HG03571 (cell line): Measurements from ENCODE around the gene LRP1B.
A peak's percentile ranks its signal among the peaks of the same experiment; 100 is the strongest.

Experiments
- ATAC-seq: cut with Tn5 transposase; IDR thresholded peaks from one replicate; pipeline ENCODE4 v1.9.1; 2021; ENCODE audit not compliant: unreplicated experiment

LRP1B gene

DNA sequence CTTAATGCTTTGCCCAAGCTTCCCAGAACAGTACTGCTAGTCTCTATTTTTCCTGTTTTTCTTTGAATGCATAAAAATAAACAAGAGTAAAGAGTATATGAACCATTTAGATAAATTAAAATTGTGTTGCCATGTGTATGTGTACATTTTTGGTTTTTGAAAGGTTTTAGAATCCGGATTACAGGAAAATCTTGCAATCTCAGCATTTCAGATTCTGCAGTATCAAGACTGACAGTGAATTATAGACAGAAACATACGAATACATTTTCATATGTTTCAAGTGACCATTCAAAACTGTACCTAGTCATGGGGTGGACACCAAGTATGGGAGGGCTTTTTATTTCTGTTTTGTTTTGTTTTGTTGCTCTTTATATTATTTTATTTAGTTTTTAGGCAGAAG is 604.1 kb downstream of the LRP1B start:
- ATAC-seq = no peak

DNA sequence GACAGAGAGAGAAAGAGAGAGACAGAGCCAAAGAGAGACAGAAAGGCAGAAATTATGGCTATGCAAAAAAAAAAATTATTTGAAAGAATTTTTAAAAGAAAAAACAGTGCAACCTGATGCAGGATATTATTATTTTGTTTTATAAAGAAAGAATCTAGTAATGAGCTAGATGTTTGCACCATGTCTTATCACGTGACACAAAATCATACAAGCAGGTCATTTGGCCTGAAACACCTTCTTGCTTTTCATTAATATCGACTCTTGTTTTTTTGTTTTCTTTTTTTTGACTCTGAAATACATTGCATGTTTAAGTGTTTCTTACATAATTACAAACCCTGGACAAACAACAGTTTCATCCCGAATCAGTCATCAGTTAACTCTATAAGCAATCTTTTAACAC is 606.0 kb downstream of the LRP1B start:
- no peak for ATAC-seq

DNA sequence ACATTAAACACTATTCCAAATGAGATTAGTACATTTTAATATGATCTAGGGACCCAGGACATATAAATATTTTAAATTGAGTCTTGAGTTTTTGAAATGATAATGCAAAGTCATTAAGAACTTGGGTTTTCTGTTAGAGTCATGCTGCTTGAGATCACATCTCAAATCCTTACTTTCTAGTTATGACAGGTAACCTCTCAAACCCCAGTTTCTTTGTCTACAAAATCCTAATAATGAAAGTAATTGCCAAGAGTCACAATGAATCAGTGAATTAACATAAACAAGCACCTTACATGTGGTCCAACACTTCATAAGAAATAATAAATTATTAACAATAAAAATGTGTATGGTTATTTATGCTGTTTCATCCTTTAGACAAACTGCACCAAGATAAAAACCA is 607.6 kb downstream of the LRP1B start:
- no peak for ATAC-seq

DNA sequence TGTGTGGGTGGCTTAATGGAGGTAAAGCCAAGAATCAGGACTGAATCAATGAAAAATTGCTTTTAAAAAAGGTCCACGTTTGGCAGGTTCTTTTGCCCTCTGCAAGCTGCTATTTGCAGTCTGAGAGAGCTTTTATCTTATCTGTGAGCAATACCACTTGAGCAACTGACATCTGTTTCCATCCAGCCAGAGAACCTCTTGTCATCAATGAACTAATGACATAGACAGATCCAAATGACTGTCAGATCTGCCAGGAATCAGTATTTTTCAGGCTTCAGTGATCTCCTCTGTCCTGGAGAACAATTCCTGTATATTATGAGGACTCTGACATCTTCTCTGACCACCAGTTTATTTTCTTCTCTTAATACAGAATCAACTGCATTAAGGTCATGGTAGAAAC is 608.1 kb downstream of the LRP1B start:
- no peak for ATAC-seq

DNA sequence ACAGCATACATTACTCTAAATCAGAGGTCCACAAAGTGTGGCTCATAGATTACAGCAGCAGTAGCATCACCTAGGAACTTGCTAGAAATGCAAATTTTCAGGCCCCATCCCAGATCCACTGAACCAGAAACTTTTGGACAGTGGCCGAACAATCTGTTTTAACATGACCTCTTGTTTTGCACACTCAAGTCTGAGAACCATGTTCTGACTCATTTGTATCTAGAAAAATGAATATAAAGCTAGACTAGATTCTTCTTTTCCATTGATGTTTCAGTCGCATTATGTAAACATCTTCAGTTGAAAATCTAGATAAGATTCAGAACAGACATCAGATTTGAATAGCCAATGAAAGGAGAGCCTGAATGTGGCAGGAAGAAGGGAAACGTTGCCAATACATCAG is 608.8 kb downstream of the LRP1B start:
- ATAC-seq = no peak

DNA sequence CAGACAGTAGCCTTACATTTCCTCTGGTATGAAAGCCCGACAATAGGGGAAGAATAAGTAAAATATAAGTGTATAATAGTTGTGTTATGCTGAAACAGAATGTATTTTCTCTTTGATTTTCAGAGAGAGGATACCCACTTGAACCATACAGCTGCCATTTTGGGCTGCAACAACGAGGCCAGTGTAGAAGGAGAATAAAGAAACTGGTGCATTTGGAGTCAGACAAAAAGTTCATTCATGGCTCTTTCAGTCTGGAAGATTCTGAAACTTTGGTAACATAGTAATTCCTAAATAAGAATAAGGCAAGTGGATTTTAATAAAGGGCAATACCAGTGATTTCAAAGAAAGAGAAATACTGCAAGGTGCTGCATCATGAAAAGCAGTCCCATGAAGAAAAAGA is 610.9 kb downstream of the LRP1B start:
- no peak for ATAC-seq

DNA sequence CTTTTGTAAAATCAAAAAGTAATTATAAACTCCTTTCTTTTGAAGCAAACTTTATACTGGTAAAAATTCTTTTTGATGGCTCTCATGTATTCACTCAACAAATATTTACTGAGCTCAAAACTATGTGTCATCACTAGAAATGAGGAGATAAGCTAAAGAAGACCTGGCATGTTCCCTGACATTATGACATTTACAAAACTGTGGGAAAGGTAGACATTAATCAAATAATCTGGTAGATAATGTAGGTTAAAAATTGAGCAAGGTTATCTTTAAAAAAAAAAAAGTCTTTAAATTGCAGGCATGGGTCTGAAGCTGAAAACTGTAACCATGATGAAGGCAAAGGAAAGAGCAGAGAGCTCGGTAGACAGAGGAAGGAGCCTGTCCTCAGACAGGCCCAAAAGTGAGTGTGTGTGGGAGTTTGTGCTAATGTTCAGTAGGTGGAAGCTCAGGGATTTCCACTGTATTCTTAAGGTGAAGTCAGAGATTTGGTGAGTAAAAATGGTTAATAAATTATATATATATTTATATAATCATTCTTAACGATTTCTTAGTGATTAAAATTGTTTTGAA is 612.9 kb downstream of the LRP1B start:
- no peak for ATAC-seq

DNA sequence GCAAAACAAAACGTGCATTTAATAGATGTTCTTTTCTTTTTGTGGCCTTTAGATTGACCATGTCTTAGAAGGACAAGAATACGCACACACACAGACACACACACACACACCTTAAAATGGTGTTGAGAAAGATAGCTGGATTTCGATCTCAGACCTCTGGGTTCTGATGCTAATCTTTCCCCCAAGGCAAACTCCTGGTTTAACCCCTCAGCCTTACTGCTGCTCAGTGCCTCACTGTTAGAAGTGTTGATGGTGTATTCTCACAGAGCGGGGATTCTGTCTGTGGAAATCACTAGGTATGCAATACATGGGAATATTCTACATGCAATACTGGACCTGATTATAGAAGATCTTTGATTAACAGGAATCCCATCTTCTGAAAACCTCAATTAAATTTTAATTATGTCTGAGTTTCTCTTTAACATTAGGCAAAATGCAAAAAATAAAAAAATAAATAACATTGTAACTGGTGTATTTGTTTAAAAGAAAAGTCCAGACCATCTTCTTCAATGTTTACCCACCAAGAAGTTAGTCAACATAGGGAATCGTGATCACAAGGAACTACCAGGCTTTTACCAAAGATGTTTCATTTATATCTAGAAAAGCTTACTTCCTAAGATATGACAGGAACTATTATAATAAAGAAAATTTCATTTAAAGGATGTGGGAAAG is 613.5 kb downstream of the LRP1B start:
- ATAC-seq = no peak

DNA sequence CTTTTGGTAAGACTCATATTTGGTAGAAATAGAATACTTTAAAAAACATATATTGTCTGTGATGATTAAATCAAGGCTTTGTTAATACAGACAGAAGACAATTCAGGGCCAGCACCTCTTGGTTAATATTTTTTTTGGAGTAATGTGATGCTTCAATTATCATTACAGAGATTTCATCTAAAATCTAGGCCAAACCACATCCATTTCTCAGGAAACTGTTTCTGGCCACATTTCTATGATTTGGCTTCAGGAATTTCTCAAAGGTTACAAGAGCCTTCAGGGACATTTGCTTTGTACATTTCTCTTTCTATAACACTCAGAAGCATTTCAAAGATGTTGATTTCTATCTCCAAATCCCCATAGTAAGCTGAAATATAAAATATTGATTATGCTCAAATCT is 614.9 kb downstream of the LRP1B start:
- no peak for ATAC-seq

DNA sequence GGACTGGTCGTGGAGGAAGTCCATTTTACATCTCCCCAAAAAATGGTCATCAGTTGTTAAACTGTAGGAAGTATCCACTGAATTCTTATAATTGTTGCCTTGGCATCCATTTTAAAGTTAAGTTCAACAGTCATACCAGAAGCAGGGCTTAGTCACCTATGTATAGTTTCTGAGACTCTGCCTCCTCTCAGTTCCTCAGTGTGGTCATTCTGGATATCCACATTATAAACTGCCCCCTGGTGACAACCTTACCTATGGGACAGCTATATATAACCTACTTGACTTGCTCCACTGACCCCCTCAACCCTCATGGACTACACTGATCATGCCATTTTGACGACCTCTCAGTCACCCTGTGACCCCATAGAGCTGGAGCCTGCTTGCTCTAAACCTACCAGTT is 617.0 kb downstream of the LRP1B start:
- ATAC-seq = peak; percentile 100

DNA sequence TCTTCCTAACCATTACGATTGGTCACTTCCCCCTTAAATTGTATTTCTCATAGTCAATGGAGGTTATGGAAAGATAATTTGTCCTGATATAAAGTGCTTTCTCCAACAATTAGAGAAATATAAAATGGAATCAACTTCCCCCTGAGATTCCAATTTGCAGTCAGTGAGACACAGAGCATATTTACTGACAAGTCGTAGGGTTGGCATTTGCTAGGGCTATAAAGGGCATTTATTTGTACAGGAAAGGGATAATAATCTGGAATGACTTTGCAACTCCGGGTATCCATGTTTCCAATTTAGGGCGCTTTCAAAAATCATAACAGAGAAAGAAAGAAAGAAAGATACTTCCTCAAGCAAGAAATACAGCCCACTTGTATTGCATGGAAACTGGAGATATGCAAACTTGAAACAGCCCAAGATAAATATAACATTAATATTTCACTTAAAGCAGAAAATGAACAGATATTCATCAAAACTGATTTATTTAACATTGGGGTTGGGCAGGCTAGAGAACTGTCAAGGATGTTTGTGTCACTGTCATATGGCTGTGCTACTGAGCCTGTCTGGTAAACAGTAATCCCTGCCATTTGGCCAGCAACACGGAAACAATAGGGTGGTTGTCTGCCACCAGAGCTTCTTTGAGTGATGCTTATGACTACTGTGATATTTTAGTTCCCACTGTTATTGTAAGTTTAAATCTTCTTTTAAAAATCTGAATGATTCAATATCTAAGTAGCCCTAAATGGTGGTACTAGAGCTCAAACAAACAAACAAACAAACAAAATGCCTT is 621.8 kb downstream of the LRP1B start:
- no peak for ATAC-seq

DNA sequence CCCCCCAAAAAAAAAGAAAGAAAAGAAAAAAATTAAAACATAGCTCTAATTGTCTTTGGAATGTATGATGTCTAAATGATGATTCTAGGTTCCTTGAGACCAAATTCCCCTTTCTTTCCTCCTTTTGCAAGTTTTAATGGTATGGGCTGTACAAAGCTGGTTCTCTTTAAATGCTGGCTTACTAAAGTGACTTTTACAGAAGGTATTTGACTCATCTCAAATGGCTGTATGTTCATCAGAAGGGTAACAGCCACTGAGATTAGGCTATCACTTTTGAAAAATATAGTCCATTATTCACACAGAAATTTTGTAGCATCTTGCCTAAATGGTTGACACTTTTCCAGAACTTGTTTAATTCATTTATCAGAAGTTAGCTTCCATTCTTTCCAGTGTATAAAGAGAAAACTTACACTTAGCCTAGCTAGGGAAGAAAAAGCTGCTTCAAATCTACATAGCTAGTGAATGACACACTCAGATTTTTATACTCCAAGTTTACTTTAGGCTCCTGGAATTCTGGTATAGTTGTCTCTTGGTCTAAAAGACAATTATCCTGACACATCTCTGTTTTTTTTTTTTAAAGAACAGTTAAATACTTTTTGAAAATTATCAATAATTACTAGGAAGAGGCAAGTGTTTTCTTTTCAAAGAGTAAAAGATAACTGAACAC is 622.6 kb downstream of the LRP1B start:
- no peak for ATAC-seq

DNA sequence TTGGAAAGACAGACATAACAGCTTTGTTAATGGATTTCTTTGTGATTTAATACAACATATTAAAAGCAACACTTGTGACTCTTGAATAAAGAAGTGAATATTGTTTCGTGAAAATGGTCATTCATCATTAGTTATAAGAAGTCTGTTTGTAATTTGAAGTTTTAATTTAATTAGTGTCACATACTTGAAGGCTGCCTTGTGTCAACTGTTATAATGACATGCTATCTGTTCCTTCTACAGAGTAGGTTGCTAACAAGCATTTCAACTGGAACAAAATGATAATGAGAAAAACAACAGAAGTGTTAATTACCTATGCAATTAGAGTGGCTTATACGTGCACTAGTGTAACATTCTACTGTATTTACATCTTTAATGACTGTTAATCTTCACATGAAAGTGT is 624.7 kb downstream of the LRP1B start:
- no peak for ATAC-seq

DNA sequence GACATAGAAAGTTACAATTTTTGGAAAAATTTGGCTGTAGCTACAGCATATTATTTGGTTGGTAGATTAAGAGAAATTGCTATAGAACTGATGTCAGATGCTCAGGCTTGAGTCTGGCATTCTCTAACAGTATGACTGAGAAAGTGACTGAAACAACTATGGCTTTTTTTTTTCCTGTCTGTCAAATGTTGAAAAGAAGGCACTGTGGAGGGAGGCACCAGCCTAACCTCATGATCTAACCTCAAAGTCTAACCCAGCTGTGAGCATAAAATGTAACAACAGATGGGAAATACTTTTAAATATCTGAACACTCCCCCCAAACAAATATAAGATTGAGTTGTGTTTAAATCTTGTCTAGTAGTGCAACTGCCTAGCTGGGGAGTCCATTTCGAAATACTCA is 629.1 kb downstream of the LRP1B start:
- ATAC-seq = no peak

DNA sequence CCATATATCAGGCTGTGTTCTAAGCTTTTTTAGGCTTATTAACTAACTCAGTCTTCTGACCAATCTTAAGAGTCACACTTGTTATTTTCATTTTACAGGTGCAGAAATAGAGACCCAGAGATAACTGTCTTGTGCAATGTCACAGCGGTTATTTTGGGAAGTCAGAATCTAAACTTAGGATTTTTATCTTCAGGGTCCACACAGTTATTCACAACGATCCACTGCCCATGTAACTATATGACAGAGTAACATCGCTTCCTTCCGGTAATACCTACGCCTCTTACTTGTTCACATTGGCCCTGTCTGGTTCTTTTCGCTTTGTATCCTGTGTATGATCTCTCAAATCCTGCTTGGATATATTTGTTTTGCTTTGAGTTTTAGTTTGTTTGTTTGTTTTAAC is 631.7 kb downstream of the LRP1B start:
- no peak for ATAC-seq

DNA sequence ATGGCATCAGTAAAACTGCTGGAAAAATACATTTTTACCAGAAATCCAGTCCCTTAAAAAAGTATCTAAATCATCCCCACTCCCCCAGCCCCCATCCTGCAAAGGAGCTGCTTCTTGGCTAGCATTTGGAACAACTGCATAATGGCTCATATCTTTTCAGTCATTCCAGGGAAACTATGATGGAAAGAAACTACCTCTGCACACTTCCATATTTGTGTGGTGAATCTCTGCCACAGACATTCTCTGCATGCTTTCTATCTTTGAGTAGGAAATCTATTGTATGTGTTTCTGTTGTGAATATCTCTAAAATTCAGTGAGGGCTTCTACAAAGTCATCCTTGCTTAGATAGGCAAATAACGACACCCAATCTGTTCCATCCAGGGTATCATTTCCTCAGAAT is 632.3 kb downstream of the LRP1B start:
- ATAC-seq = no peak

DNA sequence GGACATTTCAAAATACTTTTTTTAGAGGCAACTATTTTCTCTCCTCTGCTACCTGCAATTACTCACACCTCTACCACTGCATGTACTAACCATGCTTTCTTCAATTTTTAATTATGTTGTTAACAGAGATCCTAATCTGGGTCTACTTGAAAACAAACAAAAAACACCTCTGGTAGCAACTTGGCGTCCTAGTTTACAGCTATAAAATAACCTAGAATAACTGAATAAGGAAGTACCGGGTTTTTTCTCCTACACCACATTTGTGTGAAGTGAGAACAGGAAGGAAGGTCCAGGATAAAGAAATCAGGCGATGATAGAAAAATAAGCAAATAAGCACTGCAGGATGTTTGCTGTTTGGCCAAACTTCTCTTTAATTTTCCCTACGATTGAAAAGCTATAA is 633.5 kb downstream of the LRP1B start:
- ATAC-seq = no peak

DNA sequence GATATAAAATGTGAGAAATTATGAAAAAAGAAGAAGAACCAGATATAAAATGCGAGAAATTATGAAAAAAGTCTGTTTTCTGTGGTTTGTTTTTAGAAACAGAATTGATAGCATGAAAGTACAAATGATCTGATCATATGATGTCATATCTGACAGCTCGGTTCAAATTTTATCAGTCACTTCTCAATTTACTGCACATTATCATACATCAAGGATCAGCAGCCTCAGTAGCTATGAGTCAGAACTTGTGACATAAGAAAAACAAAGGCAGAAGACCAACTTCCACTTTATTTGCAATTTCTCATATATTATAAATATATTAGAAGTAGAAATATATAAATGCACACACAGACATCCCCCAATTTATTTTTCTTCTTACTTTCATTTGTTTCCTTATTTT is 634.0 kb downstream of the LRP1B start:
- ATAC-seq = no peak

DNA sequence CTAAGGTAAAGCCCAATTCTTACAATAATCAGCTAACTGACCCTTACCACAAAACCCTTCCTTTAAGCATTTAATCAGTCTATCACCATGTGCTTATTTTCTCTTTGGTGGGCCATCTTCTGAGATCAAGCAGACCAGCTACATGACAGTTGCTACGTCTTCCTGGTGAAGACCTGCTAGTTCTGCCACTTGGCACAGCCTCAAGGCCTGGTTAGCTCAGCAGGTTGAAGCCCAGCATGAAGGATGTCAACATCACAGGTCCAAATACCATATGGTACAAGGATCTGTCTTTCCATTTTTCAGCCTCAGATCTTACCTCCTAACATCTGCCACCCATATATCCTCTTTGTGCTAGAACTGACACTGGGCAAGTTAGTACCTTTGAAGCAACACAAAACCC is 636.9 kb downstream of the LRP1B start:
- ATAC-seq = no peak

DNA sequence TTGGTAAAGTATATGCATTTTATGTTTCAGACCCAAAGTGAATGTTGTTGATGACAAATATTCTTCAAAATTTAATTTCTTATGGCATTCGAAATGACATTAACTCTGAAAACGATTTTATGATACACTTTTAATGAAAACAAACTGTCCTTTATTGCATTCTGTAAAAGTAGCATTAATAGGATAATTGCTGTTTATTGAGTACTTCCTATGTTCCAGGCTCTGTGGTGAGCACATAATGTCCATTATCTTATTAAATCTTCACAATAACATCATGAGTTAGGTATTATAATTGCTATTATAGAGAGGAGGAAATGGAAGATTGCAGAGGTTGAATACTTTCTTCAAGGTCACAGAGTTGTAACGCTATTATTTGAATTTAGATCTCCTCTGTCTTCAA is 638.0 kb downstream of the LRP1B start:
- no peak for ATAC-seq

DNA sequence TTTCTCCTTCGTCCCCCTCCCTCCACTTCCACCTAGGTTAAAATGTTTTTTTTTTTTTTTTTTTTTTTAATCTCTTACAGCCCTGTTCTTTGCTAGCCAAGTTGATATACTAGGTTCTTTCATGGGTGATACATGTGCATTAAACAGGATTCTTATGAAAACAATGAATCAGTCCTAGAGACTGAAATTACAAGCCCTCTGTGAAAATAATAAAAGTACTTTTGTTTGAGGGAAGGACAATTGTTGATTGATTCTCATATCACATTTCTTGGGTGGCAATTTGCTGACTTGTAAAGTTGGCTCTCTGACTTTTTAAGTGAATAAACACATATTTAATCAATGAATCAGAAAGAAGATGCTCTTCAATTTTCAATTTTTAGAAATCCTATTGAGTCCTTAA is 639.9 kb downstream of the LRP1B start:
- no peak for ATAC-seq

DNA sequence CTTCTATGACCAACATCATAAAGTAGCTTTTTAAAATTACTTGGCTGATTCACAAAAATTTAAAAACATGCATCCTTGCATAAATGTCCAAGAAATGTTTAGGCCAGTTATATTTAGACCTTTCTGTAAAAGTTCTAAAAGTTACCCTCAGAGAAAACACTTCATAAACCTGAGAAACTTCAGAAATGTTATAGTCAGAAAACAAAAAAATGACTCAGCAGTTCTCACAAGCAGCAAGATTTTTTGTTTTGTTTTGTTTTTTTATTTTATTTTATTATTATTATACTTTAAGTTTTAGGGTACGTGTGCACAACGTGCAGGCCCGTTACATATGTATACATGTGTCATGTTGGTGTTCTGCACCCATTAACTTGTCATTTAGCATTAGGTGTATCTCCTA is 648.1 kb downstream of the LRP1B start:
- ATAC-seq = no peak
